Adrenal gland (tissue), 5 donors: ENCODE data around the gene DMRTA2.

Experiments used
- POLR2A ChIP-seq, 2 donors: fragments of 450-650 bp; IDR thresholded peaks; one replicate each; pipeline ENCODE4 v1.6.1; 2017; ENCODE audit warnings: antibody characterized with exemption in 2 of 2, mild to moderate bottlenecking in 2 of 2, moderate library complexity in 1 of 2
- TF ChIP-seq, protein P1 (sequence below), 6 experiments: fragments of 450-650 bp in 4 of 6; fragments of 200-600 bp in 2 of 6; sonication (generic) in 1 of 6; IDR thresholded peaks; 1 replicate in 5 of 6; 2 replicates in 1 of 6; pipeline versions ENCODE4 v1.5.1 to v1.8.0; 2016 to 2021; ENCODE audit warnings: antibody characterized with exemption in 6 of 6, mild to moderate bottlenecking in 2 of 6, moderate library complexity in 1 of 6
- donor health status: DM: no; HTN: no; CAD: no.

DNA sequence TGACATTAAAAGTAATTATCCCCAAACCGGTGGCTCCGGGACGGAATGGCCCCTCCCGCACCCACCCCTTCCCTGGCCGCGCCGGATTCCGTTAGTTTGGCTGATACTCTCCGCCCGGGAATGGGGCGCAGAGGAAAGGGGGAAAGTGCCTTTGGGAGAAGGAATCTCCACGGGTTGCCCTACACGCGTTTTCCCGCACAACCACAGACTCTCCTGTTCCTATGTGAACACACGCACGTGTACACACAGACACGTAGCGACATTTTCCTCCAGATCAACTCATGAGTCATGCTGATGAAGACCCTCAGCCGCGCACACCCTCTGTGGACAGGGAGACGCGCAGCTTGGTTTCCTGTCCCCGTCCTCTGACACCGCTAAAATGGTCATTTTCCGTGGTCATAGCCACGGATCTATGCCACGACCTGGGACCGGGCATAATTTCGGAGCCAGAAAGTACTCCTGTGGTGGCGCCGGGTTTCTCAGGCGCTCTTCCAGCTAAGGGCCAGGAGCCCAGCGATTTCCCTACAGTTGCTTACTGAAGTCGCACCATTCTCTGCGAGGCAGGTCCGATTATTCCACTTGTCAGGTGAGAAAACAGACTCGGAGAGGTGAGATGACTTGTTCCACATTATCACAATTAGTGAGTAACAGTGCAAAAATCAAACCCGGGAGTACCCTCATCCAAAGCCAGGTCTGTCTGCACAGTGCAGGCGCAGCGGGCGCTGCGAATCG, 4.0 kb upstream of the DMRTA2 start:
- TF ChIP-seq, protein P1, sequence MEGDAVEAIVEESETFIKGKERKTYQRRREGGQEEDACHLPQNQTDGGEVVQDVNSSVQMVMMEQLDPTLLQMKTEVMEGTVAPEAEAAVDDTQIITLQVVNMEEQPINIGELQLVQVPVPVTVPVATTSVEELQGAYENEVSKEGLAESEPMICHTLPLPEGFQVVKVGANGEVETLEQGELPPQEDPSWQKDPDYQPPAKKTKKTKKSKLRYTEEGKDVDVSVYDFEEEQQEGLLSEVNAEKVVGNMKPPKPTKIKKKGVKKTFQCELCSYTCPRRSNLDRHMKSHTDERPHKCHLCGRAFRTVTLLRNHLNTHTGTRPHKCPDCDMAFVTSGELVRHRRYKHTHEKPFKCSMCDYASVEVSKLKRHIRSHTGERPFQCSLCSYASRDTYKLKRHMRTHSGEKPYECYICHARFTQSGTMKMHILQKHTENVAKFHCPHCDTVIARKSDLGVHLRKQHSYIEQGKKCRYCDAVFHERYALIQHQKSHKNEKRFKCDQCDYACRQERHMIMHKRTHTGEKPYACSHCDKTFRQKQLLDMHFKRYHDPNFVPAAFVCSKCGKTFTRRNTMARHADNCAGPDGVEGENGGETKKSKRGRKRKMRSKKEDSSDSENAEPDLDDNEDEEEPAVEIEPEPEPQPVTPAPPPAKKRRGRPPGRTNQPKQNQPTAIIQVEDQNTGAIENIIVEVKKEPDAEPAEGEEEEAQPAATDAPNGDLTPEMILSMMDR (IDR thresholded peaks at IDR 0.05) = no peak
- no peak for TF ChIP-seq POLR2A (IDR thresholded peaks at IDR 0.05)
